Stomach smooth muscle (tissue), 2 donors: ENCODE measurements around the gene SCAMP2.
A peak's percentile ranks its signal among the peaks of the same experiment; 100 is the strongest.
"Not testable (repeated sequence)": the region's sequence is repeated elsewhere in the genome, so short reads cannot be mapped to it uniquely, and the experiment has no call there.

Experiments
- H3K27ac ChIP-seq: one replicate; pipeline ENCODE4 v1.7.0; 2013; ENCODE audit warnings: mild to moderate bottlenecking, low read length, inconsistent platforms
- H3K27me3 ChIP-seq, 2 donors: one replicate each; pipeline ENCODE4 v1.7.0; 2013; ENCODE audit warnings: low read length in 2 of 2; ENCODE audit not compliant: insufficient read depth in 2 of 2, control insufficient read depth in 1 of 2
- H3K36me3 ChIP-seq, 2 donors: one replicate each; pipeline ENCODE4 v1.7.0; 2013; ENCODE audit warnings: low read length in 2 of 2; ENCODE audit not compliant: control insufficient read depth in 2 of 2, insufficient read depth in 2 of 2
- H3K4me1 ChIP-seq: one replicate; pipeline ENCODE4 v1.7.0; 2013; ENCODE audit warnings: low read length; ENCODE audit not compliant: control insufficient read depth, insufficient read depth
- H3K4me3 ChIP-seq, 2 donors: one replicate each; pipeline ENCODE4 v1.7.0; 2013; ENCODE audit warnings: low read length in 2 of 2
- H3K9ac ChIP-seq, 2 donors: one replicate each; pipeline ENCODE4 v1.7.0; 2013; ENCODE audit warnings: low read length in 2 of 2, mild to moderate bottlenecking in 1 of 2
- H3K9me3 ChIP-seq, 2 donors: one replicate each; pipeline ENCODE4 v1.7.0; 2013; ENCODE audit warnings: low read length in 2 of 2; ENCODE audit not compliant: control insufficient read depth in 2 of 2
- donor health status: healthy.
- donor health status: Pancreatic carcinoma.

Gene SCAMP2

GRCh38 chr15:74903676-74904075 is 30.5 kb upstream of the SCAMP2 start:
- H3K36me3 ChIP-seq: peaks cover 45 to 52% of the 10 kb centered on the region in 2 donors
- H3K4me3 ChIP-seq: no peak overlapping the region
- H3K27me3 ChIP-seq: no peaks in the 10 kb centered on the region
- peaks cover 25% of the 10 kb centered on the region for H3K4me1 ChIP-seq
- H3K9ac ChIP-seq: no peak overlapping the region
- no peaks in the 10 kb centered on the region for H3K9me3 ChIP-seq
- no peak overlapping the region for H3K27ac ChIP-seq

GRCh38 chr15:74902295-74903075 is 29.3 kb upstream of the SCAMP2 start:
- Histone ChIP-seq H3K36me3 (peaks cover 45 to 56% of the 10 kb centered on the region in 2 donors), H3K4me1 (peaks cover 24% of the 10 kb centered on the region), H3K27ac (no peak overlapping the region), H3K4me3 (no peak overlapping the region), H3K9me3 (no peaks in the 10 kb centered on the region), H3K9ac (peak overlapping the region in 1 of 2 donors; percentile 42), H3K27me3 (no peaks in the 10 kb centered on the region)

GRCh38 chr15:74901612-74902063 is 28.5 kb upstream of the SCAMP2 start:
- Histone ChIP-seq H3K36me3 (peaks cover 50 to 56% of the 10 kb centered on the region in 2 donors), H3K9me3 (no peaks in the 10 kb centered on the region), H3K4me3 (no peak overlapping the region), H3K27me3 (no peaks in the 10 kb centered on the region), H3K4me1 (peaks cover 19% of the 10 kb centered on the region), H3K27ac (no peak overlapping the region), H3K9ac (no peak overlapping the region)

GRCh38 chr15:74897300-74897701 is 24.1 kb upstream of the SCAMP2 start:
- Histone ChIP-seq H3K4me3 (no peak overlapping the region), H3K9ac (no peak overlapping the region), H3K9me3 (no peaks in the 10 kb centered on the region), H3K4me1 (peaks cover 10% of the 10 kb centered on the region), H3K27me3 (no peaks in the 10 kb centered on the region), H3K36me3 (peaks cover 39 to 53% of the 10 kb centered on the region in 2 donors), H3K27ac (no peak overlapping the region)

- H3K27ac ChIP-seq: no peak overlapping the region
- peaks cover 5% of the 10 kb centered on the region for H3K4me1 ChIP-seq
- no peak overlapping the region for H3K4me3 ChIP-seq
- H3K9ac ChIP-seq: no peak overlapping the region
- H3K36me3 ChIP-seq: peaks cover 36 to 51% of the 10 kb centered on the region in 2 donors
- H3K9me3 ChIP-seq: no peaks in the 10 kb centered on the region
- no peaks in the 10 kb centered on the region for H3K27me3 ChIP-seq
Observed at GRCh38 chr15:74896316-74896715, 23.2 kb upstream of the SCAMP2 start.

- Histone ChIP-seq H3K36me3 (peaks cover 32 to 49% of the 10 kb centered on the region in 2 donors), H3K4me1 (peaks cover 2% of the 10 kb centered on the region), H3K27ac (no peak overlapping the region), H3K9ac (no peak overlapping the region), H3K9me3 (no peaks in the 10 kb centered on the region), H3K4me3 (no peak overlapping the region), H3K27me3 (no peaks in the 10 kb centered on the region)
Observed at GRCh38 chr15:74895830-74896229, 22.7 kb upstream of the SCAMP2 start.

GRCh38 chr15:74894383-74894782 is 21.2 kb upstream of the SCAMP2 start:
- peaks cover 20 to 35% of the 10 kb centered on the region in 2 donors for H3K36me3 ChIP-seq
- not testable (repeated sequence) for H3K27ac ChIP-seq, H3K9me3 ChIP-seq, H3K27me3 ChIP-seq, H3K9ac ChIP-seq, H3K4me3 ChIP-seq
- peaks cover 13% of the 10 kb centered on the region for H3K4me1 ChIP-seq

- Histone ChIP-seq H3K36me3 (peaks cover 20 to 31% of the 10 kb centered on the region in 2 donors), H3K4me1 (peaks cover 21% of the 10 kb centered on the region), H3K4me3 (no peak overlapping the region), H3K9me3 (no peaks in the 10 kb centered on the region), H3K9ac (no peak overlapping the region), H3K27ac (no peak overlapping the region), H3K27me3 (no peaks in the 10 kb centered on the region)
Observed at GRCh38 chr15:74893627-74894026, 20.5 kb upstream of the SCAMP2 start.

GRCh38 chr15:74892931-74893330 is 19.8 kb upstream of the SCAMP2 start:
- peaks cover 20 to 27% of the 10 kb centered on the region in 2 donors for H3K36me3 ChIP-seq

GRCh38 chr15:74892313-74892712 is 19.1 kb upstream of the SCAMP2 start:
- no peaks in the 10 kb centered on the region for H3K9me3 ChIP-seq
- H3K27me3 ChIP-seq: no peaks in the 10 kb centered on the region
- no peak overlapping the region for H3K4me3 ChIP-seq
- H3K9ac ChIP-seq: no peak overlapping the region
- H3K36me3 ChIP-seq: peaks cover 19 to 26% of the 10 kb centered on the region in 2 donors
- peaks cover 22% of the 10 kb centered on the region for H3K4me1 ChIP-seq
- no peak overlapping the region for H3K27ac ChIP-seq

More at GRCh38 chr15:74892931-74893330, 19.8 kb upstream of the SCAMP2 start:
- H3K27ac ChIP-seq: no peak overlapping the region
- no peaks in the 10 kb centered on the region for H3K9me3 ChIP-seq
- H3K4me3 ChIP-seq: no peak overlapping the region
- H3K9ac ChIP-seq: no peak overlapping the region
- H3K27me3 ChIP-seq: no peaks in the 10 kb centered on the region
- H3K4me1 ChIP-seq: peaks cover 22% of the 10 kb centered on the region

GRCh38 chr15:74891469-74891868 is 18.3 kb upstream of the SCAMP2 start:
- Histone ChIP-seq H3K4me3 (no peak overlapping the region), H3K4me1 (peaks cover 22% of the 10 kb centered on the region), H3K27me3 (no peaks in the 10 kb centered on the region), H3K36me3 (peaks cover 15 to 25% of the 10 kb centered on the region in 2 donors), H3K9ac (no peak overlapping the region), H3K9me3 (no peaks in the 10 kb centered on the region), H3K27ac (peak overlapping the region; percentile 11)
